Activated CD4-positive, alpha-beta T cell treated with anti-CD3 and anti-CD28 coated beads, Interleukin-2, amount 50 U/mL, for 16 hours (primary cell): ENCODE data around the gene ZNF287.

Experiments
- DNase-seq: peaks from one replicate; pipeline ENCODE4 v3.0.0-alpha.2; 2020

The ZNF287 gene

GRCh38 chr17:16515933-16516332, 53.1 kb downstream of the ZNF287 start:
- no peak for DNase-seq

GRCh38 chr17:16513873-16514272, 55.1 kb downstream of the ZNF287 start:
- no peak for DNase-seq

DNA sequence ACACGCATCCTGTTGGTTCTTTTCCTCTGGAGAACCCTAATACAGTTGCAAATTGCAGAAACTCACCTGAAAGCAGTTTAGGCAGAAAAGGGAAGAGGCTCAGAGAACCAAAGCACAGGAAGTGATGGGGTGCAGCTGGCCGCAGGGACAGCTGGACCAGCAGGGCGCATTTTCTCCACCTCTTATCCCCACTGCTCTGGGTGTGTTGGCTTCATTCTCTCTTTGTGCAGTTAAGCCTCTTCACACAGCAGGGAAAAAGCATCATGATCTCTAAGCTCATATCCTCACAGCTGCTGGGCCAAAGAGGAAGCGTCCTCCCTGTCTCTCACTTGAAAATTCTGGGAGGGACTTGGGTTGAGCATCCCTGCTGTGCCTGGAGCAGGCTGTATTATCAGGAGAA, 57.0 kb downstream of the ZNF287 start:
- DNase-seq: no peak

- DNase-seq: no peak
Observed at GRCh38 chr17:16511593-16511992, 57.4 kb downstream of the ZNF287 start.

DNA sequence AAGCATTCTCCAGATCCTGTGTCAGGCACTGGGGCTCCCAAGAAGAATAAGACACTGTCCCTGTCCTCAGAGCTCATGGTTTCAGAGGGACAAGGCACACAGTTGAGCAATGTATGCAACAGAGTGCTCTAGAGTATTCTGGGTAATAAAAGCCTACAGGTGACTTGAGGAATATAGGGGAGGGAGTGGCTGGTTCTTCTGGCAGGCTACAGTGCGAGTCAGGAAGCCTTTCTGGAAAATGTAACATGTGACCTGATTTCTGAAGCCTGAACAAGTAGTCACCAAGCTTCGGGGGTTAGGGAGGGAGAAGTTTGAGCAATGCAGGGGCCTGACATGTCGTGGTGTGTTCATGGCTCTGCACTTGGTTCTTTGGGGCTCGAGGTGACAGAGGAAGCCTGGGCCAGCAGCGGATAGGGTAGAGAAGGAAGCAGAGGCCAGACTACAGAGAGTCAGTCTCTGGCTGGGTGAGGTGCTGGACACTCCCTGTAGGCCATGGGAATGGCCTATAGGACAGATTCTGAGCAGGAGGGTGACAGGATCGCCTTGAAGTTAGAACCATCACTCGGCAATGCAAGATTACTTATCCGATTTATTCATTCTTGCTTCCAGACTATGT, 61.0 kb downstream of the ZNF287 start:
- DNase-seq: no peak

- no peak for DNase-seq
Observed at GRCh38 chr17:16506188-16506587, 62.8 kb downstream of the ZNF287 start.

- no peak for DNase-seq
Observed at GRCh38 chr17:16504984-16505383, 64.0 kb downstream of the ZNF287 start.
